GM19035 (cell line): ENCODE data around the gene HRAS.

Experiments
- ATAC-seq: cut with Tn5 transposase; IDR thresholded peaks from one replicate; pipeline ENCODE4 v1.9.1; 2021; ENCODE audit not compliant: unreplicated experiment

HRAS gene

DNA sequence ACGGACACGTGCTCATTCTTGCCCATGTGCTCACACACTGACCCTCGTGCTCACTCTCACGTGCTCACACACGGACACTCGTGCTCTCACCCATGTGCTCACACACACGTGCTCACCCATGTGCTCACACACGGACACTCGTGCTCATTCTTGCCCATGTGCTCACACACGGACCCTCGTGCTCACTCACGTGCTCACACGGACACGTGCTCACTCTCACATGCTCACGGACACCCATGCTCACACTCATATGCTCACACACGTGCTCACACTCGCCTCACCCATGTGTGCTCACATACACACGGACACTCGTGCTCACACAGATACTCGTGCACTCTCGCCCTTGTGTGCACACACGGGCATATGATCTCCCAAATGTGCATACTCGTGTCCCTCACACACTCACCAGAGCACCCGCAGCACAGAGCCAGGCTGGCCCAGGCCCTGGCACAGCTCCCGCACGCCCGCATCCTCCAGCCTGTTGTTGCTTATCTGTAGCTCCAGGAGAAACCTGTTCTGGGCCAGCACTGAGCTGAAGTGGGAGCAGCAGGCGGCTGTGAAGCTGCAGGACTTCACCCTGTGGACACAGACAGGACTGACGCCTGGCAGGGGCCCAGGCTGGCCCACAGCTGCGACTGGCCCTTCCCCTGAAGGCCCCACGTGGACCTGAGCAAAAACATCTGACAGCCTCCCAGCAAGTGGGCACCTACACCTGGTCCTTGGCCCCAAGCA, 37.6 kb downstream of the HRAS start:
- no peak for ATAC-seq

DNA sequence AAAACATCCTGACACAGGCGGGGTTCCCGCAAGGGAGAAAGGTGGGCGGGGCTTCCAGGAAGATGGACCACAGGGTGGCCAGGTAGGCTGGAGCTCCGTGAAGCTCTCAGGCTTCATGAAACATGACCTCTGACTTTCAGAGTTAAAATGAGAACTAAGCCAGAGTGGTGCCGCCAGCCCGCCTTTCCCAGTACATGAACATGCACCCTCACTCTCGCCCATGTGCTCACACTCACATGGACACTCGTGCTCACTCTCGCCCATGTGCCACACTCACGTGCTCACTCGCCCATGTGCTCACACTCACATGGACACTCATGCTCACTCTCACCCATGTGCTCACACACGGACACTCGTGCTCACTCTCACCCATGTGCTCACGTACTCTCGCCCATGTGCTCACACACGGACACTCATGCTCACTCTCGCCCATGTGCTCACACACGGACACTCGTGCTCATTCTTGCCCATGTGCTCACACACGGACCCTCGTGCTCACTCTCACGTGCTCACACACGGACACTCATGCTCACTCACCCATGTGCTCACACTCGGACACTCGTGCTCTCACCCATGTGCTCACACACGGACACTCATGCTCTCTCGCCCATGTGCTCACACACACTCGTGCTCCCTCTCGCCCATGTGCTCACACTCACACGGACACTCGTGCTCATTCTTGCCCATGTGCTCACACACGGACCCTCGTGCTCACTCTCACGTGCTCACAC, 38.4 kb downstream of the HRAS start:
- ATAC-seq, result no peak

DNA sequence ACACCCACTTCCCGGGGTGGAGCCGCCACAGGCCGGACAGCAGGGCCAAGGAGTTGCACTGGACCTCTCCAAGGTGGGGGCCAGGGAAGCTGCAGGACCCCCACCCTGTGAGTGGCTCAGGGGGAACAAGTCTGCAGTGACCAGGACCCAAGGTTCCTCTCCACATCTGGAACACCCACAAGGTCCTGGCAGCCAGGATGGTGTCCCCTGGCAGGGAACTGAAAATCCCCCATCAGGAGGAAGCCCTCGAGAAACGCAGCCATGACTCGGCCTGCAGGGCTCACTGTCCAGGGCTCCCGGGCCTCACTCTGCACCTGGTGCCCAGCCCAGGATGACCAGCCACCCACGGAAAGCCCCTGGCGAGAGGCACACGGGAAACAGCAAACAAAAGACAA, 39.8 kb downstream of the HRAS start:
- ATAC-seq, result no peak

DNA sequence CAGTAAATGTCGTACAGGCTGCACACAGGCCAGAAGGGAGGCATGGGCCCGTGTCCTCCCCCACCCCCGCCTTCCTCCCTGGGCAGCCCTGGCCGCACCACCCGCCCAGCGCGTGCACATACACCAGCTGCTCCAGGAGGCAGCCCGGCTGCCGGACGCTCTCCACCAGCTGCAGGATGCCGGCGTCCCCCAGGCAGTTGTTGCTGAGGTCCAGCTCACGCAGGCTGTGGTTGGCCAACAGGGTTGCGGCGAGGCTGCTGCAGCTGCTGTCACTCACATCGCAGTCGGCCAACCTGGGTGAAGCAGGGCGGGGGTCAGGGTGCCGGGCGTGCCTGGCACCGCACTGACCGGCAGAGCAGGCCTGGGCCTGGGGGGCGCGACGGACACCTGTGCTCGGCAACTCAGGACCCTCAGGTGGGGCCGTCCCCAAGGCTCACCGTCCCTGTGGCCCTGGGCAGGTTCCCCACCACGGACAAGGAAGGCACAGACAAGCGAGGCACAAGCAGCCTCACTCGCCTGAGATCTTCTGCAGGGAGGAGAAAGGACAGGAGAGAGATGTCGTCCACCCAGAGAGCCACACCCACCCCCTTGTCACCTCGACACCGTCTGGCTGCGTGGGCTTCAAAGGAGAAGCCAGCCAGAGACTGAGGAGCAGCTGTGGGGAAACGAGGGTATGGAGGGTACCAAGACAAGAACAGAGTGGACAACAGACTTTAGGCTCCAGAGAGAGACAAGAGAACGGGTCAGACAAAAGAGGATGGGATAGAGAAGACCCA, 40.4 kb downstream of the HRAS start:
- no peak for ATAC-seq

DNA sequence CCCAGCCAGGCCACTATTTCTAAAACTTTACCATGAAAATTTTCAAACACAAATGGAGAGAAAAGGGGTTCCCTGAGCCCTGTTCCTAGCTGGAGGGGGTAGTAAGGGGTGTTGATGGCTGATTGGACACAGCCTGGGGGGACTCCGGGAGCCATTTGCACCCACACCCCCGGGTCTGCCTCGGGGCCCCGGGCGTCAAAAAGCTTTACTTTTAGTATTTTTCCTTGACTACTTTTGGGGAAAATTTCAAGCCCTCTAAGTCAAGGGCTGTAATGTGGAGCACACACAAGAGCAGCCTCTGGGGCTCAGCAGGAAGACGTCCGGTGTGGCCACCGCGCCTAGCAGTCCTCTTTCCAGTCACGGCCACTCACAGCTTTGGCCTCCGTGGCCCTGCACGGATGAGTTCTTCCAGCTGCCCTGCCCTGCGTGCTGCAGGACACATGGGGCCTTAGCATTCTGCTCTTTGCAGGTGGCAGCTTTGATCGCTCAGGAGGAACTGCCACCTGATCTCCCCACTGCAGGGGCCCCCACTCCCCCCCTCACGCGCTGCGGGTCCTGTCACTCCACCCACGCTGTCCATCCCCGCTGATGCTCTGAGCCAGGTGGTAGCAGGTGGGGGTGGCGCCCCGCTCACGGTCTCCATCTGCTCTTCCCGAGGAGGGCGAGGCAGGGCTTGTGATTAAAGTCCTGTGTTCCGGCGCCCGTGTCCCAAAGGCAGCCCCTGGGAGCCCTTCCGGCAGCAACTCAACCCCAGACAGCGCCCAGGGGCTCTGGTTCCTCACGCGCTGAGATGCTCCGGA, 42.7 kb downstream of the HRAS start:
- ATAC-seq, result no peak

DNA sequence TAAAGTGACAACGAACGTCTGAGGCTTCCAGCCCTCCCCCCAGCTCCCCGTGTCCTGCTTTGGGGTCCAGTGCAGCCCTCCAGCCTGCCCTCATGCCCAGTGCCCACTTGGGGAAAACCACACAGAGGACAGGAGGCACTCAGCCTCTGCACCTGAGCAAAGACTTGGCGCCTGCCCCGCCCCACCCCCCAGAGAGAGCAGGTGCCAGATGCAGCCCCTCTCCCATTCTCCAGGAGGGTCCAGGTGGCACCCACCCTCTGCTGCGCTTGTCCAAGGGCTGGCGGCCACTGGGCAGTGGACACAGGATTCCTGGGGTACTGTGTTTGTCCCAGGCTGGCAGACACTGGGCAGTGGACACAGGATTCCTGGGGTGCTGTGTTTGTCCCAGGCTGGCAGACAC, 44.0 kb downstream of the HRAS start:
- no peak for ATAC-seq

DNA sequence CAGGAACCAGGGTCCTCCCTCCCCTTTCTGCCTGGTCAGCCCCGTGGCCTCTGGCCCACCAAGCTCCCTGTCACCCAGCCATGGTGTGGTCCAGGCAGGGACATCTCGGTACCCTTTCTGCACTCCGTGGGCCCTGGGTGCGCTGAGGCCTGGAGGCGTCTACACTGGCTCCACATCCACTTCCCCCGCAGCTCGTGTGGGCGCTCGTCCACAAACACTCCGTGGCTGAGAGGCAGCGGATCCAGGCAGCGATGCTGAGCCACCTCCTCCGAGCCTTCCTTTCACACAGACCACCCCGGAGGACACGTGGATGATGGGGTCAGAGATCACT, 44.5 kb downstream of the HRAS start:
- ATAC-seq, result no peak

DNA sequence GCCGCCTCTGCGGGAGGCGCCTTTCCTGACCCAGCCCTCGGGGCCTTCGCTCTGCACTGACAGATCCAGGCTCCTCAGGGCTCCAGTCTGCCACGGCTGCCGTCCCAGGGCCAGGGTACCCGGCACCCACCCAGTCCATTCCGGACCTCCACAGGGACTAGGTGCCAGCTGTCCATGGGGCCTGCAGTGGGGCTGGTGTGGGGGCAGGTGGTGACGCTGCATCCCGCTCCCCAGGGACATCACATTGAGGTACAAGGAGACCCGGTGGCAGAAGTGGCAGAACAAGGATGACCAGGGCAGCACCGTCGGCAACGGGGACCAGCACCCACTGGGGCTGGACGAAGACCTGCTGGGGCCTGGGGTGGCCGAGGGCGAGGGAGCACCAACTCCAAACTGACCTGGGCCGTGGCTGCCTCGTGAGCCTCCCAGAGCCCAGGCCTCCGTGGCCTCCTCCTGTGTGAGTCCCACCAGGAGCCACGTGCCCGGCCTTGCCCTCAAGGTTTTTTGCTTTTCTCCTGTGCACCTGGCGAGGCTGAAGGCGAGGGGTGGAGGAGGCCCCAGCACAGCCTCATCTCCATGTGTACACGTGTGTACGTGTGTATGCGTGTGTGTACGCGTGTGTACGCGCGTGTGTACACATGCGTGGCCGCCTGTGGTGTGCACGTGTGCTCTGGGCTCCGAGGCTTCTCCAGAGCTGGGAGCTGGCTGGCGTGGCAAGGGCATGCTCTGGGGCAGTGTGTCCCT, 45.0 kb downstream of the HRAS start:
- no peak for ATAC-seq

DNA sequence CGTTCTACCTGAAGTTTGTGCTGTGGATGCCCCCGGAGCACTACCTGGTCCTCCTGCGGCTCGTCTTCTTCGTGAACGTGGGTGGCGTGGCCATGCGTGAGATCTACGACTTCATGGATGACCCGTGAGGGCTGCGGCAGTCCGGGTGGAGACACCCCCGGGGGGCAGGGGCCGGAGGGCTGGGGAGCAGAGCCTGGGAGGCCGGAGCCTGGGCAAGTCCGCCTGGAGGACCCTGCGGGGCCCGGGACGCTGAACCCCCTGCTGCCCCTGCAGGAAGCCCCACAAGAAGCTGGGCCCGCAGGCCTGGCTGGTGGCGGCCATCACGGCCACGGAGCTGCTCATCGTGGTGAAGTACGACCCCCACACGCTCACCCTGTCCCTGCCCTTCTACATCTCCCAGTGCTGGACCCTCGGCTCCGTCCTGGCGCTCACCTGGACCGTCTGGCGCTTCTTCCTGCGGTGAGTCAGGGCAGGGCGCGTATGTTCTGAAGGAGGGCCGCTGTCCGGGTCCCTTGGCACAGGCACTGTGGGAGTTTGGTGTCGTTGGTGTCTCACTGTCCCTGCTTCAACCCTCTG, 45.7 kb downstream of the HRAS start:
- ATAC-seq, result no peak

DNA sequence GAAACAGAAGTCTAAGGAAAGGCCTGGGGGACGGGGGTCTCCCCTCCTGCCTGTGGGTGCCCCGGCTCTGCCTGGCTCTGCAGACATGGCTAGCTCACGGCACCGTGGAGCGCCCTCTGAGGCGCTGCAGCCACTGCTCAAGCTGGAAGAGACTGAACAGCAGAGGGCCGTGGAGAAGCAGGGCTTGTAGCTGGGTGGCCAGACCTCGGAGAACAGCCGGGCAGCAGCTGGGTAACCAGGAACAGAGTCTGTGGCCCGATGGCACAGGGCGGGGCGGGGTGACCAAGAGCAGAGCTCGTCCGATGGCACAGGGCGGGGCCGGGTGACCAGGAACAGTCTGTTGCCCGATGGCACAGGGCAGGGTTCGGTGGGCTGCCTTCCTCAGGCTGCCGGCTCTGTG, 46.4 kb downstream of the HRAS start:
- no peak for ATAC-seq

DNA sequence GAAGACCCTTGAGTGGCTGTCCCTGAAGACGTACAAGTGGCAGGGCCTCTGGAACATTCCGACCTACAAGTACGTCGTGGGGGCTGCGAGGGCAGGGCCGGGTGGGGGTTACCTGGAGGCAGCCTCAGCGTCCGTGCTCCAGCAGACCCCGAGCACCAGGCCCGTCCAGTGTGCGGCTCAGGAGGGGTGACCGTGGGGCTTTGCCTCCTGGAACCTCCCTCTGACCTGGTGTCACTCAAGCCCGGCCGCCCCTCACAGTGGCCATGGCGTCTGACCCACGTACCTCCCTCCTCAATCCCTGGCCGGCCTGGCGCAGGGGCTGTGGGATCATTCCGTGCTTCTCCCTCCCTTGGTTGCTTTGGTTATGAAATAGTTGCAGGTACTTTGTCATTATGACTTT, 46.8 kb downstream of the HRAS start:
- ATAC-seq, result no peak

DNA sequence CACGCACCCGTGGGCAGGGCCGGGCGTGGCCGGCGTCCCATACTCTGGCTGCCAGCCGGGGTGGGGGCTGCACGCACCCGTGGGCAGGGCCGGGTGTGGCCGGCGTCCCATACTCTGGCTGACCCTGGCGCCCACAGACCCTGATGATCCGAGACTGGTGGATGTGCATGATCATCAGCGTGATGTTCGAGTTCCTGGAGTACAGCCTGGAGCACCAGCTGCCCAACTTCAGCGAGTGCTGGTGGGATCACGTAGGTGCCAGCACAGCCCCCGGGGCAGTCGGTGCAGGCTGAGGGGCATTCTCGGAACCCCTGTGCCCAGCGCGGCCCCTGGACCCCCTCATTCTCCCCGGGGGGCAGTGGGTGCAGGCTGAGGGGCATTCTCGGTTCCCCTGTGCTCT, 47.3 kb downstream of the HRAS start:
- no peak for ATAC-seq

DNA sequence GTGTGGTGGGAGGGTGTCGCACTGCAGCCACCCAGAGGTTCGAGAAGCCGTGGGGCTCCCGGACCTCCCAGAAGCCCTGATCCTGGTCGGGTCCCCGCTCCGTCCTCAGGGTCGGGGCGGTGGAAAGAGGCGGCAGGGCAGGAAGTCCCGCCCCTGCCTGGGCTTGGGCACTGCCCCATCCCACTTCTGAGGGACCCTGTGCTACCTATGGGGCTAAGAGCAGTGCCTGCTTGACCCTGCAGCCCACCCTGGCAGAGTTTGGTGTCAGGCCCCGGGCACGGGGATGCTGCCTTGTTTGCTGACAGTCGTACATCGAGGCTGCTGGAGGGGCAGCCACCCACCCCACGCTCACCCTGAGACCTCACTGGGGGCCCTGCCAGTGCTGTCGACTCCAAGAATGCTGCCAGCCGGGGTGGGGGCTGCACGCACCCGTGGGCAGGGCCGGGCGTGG, 47.8 kb downstream of the HRAS start:
- no peak for ATAC-seq

DNA sequence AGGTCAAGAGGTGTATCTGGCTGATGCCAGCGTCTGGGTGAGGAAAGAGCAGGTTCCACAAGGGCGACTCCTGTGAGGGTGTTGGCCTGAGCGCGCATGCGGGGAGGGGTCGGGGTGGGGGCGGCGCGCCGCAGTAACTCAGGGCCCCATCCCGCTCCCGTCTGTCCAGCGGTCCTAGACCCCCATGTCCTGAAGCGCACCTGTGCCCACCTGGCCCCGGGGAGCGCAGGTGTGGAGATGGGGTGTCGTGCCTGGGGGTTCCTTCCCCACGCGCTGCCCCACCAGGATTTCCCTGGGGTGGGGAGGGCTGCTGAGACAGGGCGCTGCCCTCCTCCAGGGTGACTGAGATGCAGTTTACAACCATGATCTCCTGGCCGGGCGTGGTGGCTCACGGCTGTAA, 49.2 kb downstream of the HRAS start:
- no peak for ATAC-seq

DNA sequence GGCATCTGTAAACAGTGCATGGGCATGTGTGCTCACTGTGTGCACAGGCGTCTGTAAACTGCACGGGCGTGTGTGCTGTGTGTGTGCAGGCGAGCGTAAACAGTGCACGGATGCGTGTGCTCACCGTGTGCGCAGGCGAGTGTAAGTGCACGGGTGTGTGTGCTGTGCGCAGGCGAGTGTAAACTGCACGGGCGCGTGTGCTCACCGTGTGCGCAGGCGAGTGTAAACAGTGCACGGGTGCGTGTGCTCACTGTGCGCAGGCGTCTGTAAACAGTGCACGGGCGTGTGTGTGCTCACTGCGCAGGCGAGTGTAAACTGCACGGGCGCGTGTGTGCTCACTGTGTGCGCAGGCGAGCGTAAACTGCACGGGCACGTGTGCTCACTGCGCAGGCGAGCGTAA, 50.8 kb downstream of the HRAS start:
- no peak for ATAC-seq
